Myocyte (in vitro differentiated cells): ENCODE data around the gene USP36. TPM values are rescaled to one million over a fixed set of nuclear protein-coding genes. Genes with fewer than 3 reads are reported as not detected.

ENCODE experiments used
- DNase-seq: peaks from one replicate; pipeline ENCODE4 v3.0.0-alpha.2; 2012; ENCODE audit warnings: low read depth
- total RNA-seq: library from RNA; depleted of rRNA; stranded (reverse); fragments of >200 nt; gene quantifications from 2 replicates; pipeline ENCODE4 v1.2.3, GENCODE V29; 2014

The USP36 gene
- total RNA-seq, 1 donor from 2014 or later = 29.7 TPM

- no peak for DNase-seq
These were observed 21.7 kb downstream of the USP36 start for GRCh38 chr17:78818932-78819331.

DNA sequence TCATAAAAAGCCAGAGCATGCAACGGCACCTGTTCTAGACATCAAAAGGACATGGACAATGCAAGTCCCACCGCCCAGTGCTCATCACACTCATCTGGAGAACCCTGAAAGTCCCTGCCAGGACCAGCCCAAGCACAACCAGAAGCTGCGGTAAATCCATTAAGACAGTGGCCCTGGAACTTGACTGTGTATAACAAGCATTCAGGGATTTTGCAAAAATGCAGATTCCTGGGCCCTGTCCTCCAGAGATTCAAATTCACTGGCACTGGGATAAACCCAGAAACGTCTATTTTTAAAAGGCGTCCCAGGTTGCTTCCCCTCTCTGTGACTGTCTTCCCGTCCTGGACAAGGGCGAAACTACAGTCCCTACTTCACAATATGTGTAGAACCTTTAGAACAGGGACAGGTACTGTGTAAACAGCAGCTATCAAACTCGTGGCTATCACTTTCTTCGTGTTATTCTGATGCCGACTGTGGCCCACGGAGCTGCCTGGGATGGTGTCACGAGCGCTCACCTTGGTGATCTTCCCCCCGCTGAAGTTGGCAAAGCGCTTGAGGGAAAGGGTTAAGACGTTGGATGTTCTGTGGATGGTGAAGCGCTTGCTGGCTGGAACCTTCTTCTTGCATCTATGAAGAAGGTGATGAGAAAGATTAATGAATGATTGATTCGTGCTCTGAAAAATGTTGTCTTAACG lies 22.3 kb downstream of the USP36 start:
- no peak for DNase-seq

- no peak for DNase-seq
These were observed 23.5 kb downstream of the USP36 start for GRCh38 chr17:78817123-78817522.

DNA sequence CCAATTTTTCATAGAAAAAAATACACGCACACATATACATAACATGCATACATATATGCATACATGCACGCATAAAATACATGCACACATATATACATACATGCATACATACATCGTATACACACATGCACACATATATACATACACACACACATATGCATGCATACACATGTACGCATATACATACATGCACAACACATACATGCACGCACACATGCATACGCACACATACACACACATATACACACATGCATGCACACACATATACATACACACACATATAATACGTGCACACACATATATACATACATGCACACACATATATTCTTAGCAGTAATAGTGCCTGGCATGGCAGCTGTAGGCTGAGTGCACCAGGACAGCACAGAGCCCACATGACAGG lies 24.9 kb downstream of the USP36 start:
- DNase-seq = no peak

DNA sequence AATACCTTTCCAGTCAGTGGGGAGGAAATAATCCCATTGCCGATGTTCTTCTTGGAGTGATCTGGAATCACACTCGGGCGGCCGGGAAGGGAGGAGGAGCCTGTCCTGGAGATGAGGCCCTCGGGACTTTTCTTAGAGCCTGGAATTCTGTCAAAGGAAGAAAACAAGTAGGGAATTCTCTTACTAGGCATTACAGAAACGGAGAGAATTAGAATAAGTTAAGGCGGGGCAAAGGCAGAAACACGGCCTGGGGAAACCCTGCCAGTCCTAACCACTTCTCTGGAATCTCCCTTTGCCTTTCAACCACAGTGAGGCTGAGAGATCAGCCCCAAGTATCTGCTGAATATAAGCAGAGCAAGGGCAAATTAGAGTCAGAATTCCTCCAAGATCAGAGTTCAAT lies 27.8 kb downstream of the USP36 start:
- no peak for DNase-seq

- no peak for DNase-seq
These were observed 32.5 kb downstream of the USP36 start for GRCh38 chr17:78808163-78808562.

- DNase-seq = no peak
These were observed 34.2 kb downstream of the USP36 start for GRCh38 chr17:78806451-78806850.

DNA sequence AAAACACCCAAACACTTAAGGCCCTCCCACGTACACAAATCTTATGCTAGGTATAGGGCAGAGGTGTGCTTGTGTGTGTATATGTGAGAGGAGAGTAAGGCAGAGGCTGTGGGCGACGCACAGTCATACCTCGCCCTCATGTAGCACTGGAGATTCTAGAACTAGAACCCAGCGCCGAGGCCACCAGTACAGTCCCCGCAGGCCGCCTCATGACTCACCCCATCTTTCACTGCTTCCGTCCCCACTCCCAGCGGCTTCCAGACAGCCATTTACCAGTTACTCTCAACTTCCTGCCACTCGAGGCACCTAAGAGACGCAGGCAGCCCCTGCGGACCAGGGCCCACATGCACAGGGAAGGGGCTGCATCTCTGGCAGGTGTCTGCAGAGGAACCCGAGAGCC lies 35.3 kb downstream of the USP36 start:
- DNase-seq = no peak

- no peak for DNase-seq
These were observed 35.8 kb downstream of the USP36 start for GRCh38 chr17:78804777-78805176.

DNA sequence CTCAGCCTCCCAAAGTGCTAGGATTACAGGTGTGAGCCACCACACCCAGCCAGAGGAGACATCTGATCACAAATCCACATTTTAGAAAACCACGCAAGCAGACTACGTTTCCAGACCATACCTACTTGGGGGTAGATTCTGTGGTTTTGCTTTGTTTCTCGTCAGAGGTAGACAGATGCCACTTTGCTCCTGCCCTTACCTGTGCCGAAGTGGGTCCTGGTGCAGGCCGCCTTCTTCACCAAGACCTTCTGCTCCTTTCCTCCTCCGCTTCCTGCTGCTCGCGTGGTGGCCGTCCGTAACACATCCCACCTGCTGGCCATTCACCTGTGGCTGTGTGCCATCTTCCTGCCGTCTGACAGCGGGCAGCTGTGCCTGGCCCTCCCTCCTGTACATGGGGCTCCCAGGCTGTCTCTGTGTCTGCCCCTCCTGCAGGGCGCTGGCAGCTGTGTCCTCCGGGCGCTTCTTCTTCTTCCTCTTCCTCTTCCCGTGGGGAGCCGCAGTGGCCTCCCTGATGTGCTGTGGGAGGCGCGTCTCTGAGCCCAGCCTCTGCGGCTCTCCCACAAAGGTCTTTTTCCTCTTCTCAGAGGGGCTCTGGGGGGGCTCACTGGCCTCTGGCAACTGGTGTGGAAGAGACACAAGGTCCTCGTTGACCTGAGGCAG lies 37.3 kb downstream of the USP36 start:
- DNase-seq = no peak

DNA sequence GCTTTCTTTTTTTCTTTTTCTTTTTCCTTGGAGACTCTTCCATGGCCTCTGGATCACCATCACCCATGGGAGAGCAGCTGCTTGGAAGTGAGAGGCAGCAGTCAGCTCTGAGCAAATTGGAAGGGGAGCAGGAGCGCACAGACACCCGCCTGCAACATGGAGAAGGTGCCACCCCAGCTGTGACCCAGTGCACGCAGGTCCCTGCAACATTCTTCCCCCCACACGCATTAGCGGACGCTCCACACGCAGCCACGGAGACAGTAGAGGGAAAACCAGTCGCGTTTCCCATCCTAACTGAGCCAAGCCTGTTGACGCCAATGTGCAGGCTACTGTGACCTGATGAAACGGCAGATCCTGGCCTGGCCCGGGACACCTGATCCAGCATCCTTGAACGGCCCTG lies 38.2 kb downstream of the USP36 start:
- DNase-seq = no peak

DNA sequence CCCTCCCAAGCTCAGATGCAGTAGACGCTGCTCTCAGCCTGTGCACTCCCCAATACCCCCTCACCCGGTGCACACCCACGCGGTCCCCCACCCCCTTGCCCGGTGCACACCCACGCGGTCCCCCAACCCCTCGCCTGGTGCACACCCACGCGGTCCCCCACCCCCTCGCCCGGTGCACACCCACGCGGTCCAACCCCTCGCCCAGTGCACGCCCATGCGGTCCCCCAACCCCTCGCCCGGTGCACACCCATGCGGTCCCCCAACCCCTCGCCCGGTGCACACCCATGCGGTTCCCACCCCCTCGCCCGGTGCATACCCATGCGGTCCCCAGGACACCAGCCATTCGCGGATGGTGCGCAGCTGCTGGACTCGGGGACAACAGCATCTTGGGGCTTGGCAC lies 38.6 kb downstream of the USP36 start:
- DNase-seq = no peak

- no peak for DNase-seq
These were observed 40.3 kb downstream of the USP36 start for GRCh38 chr17:78800132-78800931.

DNA sequence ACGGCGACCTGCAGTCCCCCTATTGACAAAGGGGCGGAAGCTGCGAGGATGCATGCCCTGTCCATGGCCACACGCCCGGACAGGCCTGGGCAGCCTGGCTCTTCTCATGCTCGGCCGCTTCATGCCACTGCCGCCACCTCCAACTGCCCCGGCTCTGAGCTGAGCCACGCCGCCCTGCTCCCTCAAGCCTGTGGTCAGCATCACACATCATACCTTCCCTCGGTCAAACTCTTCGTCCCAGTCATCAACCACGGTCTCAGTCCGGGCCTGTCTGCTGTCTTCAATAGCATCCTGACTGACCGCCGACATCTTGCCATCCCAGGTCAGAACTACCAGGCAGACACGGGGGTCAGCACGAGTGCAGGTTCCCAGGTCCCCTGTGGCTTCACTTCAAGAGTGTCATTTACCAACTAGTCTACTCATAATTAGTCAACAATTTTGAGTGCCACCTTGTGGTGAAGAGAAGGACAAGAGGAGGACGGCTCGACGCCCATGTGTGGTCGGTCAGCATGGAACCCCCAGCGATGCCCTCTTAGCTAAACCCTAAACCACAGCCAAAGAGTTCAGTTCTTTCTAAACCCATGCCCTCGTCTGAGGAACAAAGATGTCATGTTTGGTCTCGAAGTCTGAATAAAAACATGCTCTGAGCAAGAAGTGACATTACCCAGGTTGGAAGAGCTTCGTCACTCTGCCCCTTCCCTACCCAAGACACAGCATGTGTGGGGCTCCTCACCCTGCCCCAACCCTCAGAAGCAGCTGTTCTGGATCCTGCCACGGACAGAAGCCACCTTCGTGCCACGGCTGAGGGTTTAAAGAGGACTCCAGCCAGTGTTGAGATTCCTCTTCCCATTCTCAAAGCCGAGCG lies 41.7 kb downstream of the USP36 start:
- peak; percentile 65 for DNase-seq

DNA sequence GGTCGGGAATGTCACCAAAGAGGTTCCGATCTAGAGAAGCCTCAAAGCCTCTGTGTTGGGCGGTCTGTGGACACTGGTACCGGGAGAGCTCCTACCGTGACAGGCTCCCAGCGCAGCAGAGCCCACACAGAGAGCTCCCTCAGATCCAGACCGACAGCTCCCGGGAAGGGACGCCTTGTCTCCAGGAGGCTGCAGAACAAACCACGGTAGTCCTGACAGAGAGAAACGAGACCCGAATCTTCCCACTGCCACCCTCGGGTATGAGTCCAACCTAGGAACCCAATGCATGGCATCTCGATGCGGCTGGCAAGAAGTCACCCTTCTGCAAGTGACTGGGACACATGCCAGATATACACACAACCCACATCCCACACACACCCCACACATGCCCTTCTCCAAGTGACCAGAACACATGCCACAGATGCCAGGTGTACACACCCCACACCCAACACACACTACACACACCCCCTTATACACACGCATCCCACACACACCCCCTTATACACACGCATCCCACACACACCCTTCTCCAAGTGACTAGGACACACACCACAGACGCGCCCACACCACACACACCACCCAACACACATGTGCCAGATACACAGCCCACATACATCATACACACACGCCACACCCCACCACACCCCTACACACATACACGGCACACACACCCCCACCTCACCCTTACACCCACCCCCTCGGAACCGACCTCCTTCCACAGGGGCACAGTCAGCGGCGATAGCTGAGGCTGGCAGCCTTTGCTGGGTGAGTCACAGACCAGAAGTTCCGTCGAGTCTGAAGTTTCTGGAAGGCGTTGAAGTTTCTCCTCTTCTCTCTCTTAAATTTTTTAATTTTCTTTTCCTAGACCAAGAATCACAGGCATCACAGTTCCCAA lies 42.7 kb downstream of the USP36 start:
- DNase-seq = no peak

DNA sequence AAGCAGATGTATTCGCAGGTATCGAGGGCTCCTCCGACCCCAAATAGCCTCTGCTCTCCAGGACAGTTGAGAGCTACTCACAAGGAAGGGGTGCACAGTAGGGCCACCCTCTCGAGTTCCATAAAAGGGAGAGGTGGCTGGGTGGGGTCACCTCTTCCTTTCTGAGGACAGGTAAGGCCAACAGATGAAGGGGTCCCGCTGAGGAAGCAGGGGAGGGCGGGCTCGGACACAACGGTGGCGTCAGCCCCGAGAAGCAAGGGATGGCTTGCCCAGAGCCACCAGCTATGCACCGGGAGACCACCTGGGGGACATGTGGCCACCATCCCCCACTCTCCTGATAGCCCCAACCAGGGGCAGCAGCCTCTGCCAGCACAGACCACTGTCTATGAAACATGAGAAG lies 43.4 kb downstream of the USP36 start:
- DNase-seq = no peak

DNA sequence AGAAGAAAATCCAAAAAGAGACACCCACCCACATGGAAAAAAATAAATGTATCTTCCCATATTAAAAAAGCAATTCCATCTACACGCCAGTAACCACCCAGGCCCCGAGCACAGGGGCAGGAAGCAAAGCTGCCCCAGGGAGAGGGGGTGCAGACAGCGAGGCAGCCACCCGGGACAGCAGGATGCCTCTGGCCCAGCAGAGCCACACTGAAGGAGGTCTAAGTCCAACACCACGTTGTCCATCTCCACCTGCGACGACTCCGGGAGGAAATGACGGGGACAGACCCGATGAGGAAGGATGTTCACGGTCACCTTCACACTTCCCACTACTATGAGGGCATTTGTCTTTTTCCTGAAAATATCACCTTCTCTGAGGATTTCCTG lies 44.1 kb downstream of the USP36 start:
- no peak for DNase-seq

DNA sequence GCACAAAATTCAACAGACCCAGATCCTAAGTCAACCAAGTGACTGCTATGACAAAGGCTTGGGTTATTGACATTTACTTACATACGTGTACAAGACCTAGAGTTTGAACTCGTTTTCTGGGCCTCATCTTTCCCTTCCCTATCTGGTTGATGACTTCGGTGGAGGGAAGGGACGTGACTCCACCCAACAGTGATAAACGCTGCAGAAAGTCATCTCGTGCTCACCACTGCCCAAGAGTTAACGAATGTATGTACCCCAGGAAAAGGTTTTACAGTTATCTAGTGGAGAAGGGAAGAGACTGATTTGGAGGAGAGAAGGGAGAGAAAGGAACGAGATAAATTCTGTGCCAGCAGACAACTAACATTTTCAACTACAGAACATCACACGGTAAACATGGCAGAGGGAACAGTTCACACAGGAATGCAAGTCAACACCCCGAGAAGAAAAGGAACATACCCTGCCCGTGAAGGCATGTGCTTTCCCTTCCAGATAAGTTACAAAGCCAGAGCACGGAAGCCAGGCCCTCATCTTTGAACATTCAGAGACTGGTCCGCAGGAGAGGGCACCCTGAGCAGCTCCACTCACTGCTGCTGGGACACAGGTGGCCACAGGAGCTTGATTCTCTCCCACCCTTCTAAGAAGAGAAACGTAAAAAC lies 44.6 kb downstream of the USP36 start:
- no peak for DNase-seq

GRCh38 chr17:78794864-78795640 lies 45.6 kb downstream of the USP36 start:
- no peak for DNase-seq
